SK-MEL-5 (cell line): Measurements from ENCODE around the gene GALM. TPM values are rescaled to one million over a fixed set of nuclear protein-coding genes. Genes with fewer than 3 reads are reported as not detected.
"Not testable (repeated sequence)": the region's sequence is repeated elsewhere in the genome, so short reads cannot be mapped to it uniquely, and the experiment has no call there.

Source experiments
- DNase-seq: peaks from one replicate; pipeline ENCODE4 v3.0.0-alpha.2; 2016; ENCODE audit warnings: low read depth, low spot score
- in situ Hi-C: cut with HindIII; loops from 2 replicates; pipeline ENCODE4 v1.10.0; 2016; ENCODE audit warnings: low sequenced_read_pairs, high pct_unique_total_duplicates, low pct_unique_long_range_greater_than_20kb
- total RNA-seq: library from RNA; depleted of rRNA; stranded (reverse); fragments of >200 nt; shearing (Covaris generic); gene quantifications from 2 replicates; pipeline ENCODE4 v1.2.3, GENCODE V29; 2014

Gene GALM
- total RNA-seq, 1 experiment from 2014 or later, result 38.1 TPM

DNA sequence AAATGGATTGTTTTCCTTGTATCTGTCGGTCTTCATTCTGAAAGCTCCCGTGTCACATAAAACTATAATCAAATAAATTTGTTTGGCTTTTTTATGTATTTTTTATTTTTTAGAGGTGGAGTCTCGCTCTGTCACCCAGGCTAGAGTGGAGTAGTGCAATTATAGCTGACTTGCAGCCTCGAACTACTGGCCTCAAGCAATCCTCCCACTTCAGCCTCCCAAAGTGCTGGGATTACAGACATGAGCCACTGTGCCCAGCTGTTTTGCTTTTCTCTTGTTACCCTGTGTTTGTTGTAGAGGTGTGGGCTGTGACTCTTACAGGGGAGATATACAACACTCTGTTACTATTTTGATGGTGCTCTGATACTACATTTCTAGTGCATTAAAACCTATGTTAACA lies 2.2 kb downstream of the GALM start:
- in situ Hi-C loops, result no loop called here

DNA sequence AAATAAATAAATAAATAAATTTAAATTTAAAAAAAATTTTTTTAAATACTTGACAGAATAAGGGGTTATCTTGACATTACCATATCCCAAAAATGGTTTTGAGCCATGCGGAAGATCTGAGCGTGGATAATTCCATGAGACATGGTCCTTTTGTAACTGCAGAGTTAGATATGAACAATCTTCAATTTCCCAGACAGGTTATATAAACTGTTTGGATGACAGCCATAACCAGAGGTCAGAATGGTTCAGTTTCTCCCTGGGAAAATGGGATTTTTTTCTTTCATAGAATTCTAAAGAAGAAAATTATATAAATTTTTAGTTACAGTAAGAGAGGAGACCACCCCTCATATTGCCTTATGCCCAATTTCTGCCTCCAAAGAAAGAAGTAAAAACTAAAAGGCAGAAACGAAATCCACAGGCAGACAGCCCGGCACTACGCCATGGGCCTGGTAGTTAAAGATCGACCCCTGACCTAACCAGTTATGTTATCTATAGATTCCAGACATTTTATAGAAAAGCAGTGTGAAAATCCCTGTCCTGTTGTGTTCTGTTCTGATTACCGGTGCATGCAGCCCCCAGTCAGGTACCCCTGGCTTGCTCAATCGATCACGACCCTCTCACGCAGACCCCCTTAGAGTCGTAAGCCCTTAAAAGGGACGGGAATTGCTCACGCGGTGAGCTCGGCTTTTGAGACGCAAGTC lies 3.0 kb downstream of the GALM start:
- in situ Hi-C loops, result no loop called here
- no peak for DNase-seq

More for the DNA sequence above, 2.2 kb downstream of the GALM start:
- DNase-seq, result no peak

DNA sequence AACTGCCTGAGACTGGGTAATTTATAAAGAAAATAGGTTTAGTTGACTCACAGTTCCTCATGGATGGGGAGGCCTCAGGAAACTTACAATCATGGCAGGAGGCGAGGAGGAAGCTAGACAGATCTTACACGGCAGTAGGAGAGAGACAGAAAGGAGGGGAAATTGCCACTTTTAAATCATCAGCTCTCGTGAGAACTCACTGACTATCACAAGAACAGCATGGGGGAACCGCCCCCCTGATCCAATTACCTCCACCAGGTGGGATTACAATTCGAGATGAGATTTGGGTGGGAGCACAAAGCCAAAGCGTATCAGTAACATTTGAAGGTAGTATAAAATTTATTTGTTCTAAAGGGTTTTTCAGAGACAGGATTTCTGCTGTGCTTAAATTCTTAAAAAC lies 5.4 kb downstream of the GALM start:
- DNase-seq, result no peak
- in situ Hi-C loops, result no loop called here

DNA sequence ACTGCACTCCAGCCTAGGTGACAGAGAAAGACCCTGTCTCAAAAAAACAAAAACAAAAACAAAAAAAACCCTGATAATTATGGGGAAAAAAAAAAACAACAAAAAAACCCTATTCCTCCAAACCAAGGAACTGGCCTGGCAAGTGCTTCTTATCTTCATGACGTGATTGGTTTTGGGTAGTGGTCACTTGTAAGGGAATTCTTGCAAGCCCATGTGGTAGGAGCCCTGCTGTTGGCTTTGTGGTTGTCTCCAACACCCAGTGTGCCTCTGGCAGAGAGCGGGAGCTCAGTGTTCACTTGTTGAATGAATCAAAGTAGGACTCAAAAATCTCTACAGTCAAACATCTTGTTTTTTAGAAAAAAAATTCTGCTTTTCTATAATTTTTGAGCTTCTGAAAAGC lies 6.0 kb downstream of the GALM start:
- DNase-seq, result no peak
- in situ Hi-C loops, result no loop called here

DNA sequence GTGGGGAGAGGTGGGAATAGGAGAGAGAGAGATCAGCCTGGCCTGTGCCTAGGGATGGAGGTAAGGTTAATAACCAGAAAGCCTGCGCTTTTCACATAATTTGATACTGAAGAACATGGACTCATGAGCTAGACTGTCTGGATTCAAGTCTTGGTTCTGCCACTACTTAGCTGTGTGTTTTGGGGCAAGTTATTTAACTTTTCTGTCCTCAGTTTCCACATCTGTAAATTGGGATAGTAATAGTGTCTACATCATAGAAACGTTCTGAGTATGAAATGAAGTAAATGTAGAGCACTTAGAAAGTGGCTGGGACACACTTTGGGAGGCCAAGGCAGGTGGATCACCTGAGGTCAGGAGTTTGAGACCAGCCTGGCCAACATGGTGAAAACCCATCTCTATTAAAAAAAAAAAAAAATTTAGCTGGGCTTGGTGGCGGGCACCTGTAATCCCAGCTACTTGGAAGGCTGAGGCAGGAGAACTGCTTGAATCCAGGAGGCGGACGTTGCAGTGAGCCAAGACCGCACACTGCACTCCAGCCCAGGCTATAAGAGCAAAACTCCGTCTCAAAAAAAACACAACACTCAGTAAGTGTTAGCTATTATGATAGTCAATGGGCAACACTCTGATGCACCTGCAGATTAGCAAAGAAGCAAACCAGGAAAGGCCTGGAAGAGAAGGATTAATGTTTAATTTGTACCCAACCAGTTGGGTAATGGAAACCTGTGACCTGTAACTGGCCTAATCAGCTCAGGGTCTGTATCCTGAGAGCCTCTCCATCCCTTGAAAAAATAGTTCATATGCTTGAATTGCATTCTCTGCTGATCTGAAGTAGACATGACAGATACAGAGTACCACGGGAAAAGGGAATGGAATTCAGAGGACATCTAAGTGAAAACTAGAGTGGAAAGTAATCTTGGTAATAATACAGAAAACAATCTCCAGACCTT lies 6.8 kb downstream of the GALM start:
- in situ Hi-C loops, result no loop called here
- DNase-seq, result no peak

DNA sequence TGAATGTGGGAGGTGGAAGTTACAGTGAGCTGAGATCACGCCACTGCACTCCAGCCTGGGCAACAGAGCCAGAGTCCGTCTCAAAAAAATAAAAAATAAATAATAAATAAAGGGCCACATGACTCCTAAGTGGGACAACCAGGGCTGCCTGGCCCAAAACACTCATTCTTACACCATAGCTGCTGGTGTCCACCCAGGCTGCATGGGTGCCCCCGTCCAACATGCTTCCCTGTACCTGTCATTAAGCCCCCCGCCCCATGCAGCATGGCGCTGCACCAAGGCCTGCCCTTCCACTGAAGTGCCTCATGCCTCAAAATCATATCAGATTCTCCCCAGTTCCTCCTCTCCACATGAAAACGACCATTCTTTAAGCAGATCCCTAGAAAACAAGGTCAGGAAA lies 10.8 kb downstream of the GALM start:
- no peak for DNase-seq

DNA sequence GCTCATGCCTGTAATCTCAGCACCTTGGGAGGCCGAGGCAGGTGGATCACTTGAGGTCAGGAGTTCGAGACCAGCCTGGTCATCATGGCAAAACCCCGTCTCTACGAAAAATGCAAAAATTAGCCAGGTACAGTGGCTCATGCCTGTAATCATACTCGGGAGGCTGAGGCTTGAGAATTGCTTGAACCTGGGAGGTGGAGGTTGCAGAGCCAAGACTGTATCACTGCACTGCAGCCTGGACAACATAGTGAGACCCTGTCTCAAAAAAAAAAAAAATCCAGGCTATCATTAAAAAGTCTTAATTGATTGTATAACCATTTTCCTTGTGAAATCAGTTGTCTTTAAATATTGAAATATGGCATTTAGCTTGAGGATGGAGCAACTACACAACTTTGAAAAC lies 15.0 kb downstream of the GALM start:
- in situ Hi-C loops, DNase-seq: not testable (repeated sequence)

More for the DNA sequence above, 10.8 kb downstream of the GALM start:
- in situ Hi-C loops, result no loop called here

DNA sequence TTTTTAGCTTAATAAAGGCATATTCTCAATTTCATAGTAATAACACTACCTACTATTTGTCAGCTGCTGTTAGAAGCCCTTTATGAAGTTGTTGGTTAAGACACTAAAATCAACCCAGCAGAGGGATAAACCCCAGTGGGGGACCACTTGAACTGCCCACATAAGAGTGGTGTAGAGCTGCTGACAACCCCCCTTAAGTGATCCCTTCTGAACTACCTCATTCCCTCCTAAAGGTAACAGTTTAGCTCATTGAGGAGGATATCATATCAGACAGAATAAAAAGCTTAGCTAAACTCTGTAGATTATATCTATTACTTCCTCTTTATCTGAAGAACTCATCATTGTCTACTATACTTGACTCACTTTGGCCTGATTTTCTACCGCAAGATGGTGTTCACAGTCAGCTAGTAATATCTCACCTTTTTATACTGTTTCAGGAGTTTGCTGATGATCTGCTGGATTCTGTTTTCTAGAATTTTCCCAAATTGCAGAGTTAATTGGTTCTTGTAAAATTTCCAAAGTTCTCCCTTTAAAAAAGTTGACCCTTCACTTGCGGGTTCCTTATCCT lies 16.2 kb downstream of the GALM start:
- DNase-seq, result no peak
- in situ Hi-C loops, result no loop called here

DNA sequence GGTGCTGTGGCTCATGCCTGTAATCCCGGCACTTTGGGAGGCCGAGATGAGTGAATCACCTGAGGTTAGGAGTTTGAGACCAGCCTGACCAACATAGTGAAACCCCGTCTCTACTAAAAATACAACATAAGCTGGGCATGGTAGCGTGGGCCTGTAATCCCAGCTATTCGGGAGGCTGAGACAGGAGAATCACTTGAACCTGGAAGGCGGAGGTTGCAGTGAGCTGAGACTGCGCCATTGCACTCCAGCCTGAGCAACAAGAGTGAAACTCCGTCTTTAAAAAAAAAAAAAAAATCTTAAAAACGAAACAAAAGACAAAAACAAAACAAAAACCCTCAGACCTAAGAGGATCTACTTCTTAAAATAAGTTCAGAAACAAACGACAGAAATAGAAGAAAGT lies 16.7 kb downstream of the GALM start:
- in situ Hi-C loops, DNase-seq: not testable (repeated sequence)

DNA sequence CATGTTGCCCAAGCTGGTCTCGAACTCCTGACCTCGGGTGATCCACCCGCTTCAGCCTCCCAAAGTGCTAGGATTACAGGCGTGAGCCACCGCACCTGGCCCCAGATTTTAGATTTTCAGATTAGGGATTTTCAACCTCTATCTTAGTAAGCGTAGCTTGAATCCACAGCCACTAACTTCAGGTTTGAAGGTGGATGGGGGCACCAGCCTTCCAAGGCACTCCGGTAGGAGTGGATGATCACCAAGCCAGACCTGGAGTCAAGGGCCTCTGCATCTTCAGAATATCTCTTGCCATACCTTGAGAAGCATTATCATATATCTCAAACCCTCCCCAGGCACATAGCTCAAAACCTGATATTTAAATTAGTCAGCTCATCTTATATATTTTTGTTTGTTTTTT lies 17.9 kb downstream of the GALM start:
- DNase-seq, result no peak
- in situ Hi-C loops, result no loop called here

DNA sequence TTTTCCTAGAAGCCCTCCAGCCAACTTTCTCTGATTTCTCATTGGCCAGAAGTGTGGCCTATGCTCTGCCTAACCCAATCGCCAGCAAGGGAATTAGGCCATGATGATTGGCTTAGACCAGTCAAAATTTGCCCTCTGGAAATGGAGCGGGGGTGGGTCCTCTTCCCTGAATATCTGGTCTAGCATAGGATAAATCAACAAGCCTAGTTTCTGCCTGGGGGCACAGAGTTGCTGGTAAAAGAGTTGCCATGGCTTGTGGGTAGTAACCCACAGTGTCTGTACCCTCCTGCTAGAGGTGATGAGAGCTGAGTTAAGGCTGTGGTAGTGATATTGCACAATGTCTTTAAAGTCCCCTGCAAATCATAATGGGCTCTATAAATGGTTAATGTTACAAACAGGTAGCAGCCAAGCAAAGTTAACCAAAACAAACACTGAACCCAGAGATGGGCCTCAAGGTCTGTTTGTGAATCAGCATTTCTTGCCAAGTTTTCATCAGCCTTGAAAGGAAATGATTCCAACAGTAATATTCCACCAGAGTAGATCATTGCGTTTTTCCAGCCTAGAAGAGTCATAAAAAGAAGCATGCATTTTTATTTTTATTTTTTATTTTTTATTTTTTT lies 19.3 kb downstream of the GALM start:
- in situ Hi-C loops, result no loop called here
- no peak for DNase-seq

DNA sequence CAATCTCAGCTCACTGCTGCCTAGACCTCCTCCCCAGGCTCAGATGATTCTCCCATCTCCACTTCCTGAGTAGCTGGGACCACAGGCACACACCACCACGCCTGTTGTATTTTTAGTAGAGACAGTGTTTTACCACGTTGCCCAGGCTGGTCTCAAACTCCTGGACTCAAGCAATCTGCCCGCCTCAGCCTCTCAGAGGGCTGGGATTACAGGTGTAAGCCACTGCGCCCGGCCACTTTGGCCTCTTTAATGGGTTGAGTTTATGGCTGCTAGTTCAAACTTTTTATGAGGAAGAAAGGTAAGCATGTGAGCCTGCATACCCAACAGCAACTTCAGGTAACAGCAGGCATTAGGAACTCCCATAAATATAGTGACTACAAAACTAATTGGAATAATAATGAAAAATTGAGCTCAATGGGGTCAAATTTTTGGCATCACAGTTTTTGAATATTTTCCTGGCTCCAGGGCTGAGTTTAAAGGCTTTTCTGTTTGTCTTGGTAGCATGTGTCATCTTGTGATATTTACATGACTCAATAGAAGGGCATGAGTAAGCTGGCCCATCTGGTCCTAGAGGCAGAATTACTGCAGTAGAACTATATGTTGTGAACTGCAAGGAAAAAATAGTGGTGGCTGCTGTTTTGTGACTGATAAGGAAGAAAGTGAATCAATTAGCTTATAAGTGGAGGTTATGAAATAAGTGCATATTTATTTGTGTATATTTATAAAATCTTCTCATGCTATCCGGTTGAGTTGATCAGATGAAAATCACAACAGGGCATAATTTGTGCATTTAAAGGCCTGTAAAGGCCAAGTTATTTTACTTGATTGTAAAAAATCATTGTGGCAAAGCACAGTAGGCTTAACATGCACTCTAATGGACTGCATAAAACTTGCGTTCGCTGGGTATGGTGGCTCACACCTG lies 24.8 kb downstream of the GALM start:
- in situ Hi-C loops, result no loop called here
- DNase-seq, result peak; percentile 88

DNA sequence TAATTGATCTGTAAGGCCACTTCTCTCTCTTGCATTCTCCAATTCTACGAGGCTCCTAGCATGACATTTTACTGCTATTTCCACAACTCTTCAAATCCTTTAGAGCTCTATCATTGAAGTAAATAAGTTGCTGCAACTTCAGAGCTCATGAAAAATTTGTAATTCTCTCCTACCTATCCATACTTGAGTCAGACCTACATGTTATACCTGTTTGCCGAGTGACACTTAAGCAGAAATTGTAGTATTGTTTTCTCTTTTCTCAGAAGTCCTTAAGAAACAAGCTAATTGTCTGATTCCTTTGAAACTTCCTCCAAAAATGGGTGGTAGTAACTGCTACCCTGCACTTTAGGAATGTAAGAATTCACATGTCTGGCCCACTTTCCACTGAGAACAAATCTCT lies 26.1 kb downstream of the GALM start:
- in situ Hi-C loops, result no loop called here
- no peak for DNase-seq

DNA sequence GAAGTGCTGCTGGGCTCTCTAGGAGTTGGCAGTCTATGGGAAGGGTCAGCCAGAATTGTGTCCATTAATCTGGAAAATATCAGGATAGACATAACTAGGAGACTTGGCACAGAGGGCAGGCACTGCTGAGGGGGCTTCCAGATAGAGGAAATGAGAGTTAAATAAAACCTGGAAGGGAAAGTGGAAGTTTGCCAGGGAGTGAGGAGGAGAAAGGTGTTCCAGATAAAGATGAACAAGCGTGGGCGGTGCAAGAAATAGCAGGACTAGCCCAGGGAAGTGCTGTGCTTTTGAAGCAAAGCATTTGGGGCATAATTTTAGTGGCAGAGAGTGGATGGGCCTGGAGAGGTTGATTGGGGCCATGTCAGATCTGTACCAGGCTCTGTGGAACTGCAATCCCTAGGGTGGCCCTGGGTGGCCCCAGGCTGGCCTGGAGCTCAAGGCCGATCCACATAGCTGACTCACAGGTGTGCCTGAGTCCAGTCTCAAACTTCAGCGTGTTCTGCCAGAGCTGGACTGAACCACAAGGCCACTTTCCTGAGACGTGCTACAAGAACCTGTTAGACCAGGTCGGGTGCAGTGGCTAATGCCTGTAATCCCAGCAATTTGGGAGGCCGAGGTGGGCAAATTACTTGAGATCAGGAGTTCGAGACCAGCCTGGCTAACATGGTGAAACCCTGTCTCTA lies 26.9 kb downstream of the GALM start:
- DNase-seq, result no peak
- in situ Hi-C loops, result no loop called here

DNA sequence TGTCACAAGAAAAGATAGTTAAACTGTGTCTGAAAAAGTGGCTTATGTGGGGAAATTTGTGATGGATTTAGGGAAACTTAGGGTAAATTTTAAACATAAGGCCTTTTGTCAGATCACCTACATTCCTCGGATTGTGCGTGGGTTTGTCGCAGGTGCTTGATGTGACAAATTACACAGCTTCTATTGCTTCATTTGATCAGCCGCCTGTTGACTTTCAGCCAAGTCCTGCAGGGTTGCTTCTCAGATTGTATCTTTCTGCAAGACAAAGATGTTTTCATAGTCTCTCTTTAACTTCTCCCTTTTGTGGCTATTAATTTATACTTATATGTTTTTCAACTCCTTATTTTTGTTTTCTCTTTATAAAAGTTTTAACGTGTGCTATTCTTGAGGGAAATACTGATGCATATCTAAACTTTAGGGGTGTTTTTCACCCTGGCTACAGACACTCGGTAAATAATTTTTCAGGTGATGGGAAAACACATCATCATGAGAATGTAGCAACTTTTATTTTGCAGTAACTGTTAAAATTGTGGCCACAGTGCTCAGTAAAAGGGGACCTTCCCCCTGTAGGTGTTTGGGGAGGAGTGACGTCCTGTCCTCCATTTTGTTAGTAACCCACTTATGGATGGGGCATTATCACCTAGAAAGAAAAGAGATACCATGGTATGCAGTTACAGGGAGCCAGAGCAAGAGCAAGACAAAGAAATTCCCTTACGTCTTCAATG lies 31.4 kb downstream of the GALM start:
- in situ Hi-C loops, result no loop called here
- no peak for DNase-seq

DNA sequence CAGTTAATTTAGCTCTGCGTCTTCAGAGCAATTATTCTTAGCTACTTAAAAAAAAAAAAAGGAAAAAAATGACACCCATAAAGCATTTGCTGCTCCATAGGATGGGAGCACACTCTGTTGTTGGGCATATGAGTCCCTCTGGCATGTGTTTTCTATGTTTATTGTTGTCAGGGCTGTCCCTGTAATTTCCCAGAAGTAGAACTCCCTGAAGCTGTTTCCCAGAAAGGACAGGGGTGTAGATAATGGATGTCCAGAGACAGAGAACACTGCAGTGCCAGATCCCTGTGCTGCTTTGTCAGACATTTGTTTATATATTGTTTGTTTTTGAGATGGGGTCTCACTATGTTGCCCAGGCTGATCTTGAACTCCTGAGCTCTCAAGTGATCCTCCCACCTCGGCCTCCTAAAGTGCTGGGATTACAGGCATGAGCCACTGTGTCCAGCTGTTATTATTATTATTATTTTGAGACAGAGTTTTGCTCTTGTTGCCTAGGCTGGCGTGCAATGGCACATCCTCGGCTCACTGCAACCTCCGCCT lies 32.6 kb downstream of the GALM start:
- no peak for DNase-seq
- in situ Hi-C loops, result no loop called here
